Measurements from ENCODE around the gene LACTBL1. TPM values are rescaled to one million over a fixed set of nuclear protein-coding genes. Genes with fewer than 3 reads are reported as not detected.

The LACTBL1 gene
- total RNA-seq, 4 donors from 2014 or later: not detected

DNA sequence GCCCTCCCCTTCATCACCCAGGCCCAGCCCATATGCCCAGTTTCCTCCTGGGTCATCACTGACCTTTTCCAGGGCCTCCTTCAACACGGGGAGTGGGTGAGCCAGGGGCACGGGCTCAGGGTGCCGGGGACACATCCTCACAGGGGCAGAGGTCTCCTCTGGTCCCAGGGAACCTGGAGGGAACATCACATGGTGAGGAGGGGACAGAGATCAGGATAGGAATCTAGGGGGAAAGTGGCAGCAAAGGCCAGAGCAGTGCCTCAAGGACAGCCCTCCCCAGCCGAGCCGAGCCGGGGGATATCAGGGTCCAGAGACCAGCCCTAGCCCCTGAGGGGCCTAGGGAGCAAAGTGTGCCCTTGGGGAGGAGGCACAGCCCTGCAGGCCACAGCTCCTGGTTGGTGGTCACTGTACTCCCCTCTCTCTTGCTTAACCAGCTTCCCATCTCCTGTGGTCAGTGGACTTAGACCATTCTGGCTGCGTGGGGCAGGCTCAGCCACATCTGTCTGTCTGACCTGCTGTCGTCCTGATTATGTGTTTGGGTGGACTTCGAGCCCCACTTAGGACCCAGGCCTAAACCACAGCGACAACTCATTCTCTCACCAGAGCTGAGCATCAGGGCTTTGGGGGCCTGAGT is 9.5 kb downstream of the LACTBL1 start:
- H3K27me3 ChIP-seq: peaks cover 30% of the 10 kb centered on the region
- TF ChIP-seq POLR2A (IDR thresholded peaks at IDR 0.05): no peak
- no peak overlapping the region for H3K4me3 ChIP-seq
- DNase-seq (ENCODE audit: low spot score in 2 of 2): no peak
- WGBS: 89% methylated on average over 8 of the region's 10 CpGs
- no peak overlapping the region for H3K27ac ChIP-seq
- no peaks in the 10 kb centered on the region for H3K4me1 ChIP-seq
- H3K36me3 ChIP-seq: no peaks in the 10 kb centered on the region
- H3K9me3 ChIP-seq: no peaks in the 10 kb centered on the region

DNA sequence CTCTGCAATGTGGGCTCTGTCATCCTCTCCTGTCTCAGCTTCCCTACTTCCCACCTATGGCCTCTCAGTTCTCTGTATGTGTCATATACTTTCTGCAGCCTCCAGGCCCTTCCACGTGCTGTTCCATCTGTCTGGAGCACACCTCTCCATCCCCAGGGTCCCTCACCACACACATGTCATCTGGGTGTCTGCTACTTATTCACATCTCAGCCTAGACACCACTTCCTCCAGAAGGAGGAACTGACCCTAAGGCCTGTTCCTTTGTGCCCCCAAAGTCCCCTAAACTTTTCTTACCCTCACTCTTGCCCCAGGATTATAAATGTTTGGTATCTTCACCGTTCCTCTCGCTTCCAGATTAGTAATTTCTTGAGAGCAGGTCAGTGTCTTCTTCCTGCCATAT is 10.1 kb downstream of the LACTBL1 start:
- H3K9me3 ChIP-seq: no peaks in the 10 kb centered on the region
- TF ChIP-seq, protein P1, sequence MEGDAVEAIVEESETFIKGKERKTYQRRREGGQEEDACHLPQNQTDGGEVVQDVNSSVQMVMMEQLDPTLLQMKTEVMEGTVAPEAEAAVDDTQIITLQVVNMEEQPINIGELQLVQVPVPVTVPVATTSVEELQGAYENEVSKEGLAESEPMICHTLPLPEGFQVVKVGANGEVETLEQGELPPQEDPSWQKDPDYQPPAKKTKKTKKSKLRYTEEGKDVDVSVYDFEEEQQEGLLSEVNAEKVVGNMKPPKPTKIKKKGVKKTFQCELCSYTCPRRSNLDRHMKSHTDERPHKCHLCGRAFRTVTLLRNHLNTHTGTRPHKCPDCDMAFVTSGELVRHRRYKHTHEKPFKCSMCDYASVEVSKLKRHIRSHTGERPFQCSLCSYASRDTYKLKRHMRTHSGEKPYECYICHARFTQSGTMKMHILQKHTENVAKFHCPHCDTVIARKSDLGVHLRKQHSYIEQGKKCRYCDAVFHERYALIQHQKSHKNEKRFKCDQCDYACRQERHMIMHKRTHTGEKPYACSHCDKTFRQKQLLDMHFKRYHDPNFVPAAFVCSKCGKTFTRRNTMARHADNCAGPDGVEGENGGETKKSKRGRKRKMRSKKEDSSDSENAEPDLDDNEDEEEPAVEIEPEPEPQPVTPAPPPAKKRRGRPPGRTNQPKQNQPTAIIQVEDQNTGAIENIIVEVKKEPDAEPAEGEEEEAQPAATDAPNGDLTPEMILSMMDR (IDR thresholded peaks at IDR 0.05): no peak
- no peak for TF ChIP-seq POLR2AphosphoS5 (IDR thresholded peaks at IDR 0.05)
- TF ChIP-seq EP300 (IDR thresholded peaks at IDR 0.05): no peak
- no peak for TF ChIP-seq POLR2A (IDR thresholded peaks at IDR 0.05)
- no peaks in the 10 kb centered on the region for H3K36me3 ChIP-seq
- peaks cover 26% of the 10 kb centered on the region for H3K27me3 ChIP-seq
- WGBS: 82% methylated on average over 3 of the region's 3 CpGs
- H3K4me1 ChIP-seq: no peaks in the 10 kb centered on the region
- no peak overlapping the region for H3K27ac ChIP-seq
- H3K4me3 ChIP-seq: no peak overlapping the region
- no peak for DNase-seq (ENCODE audit: low spot score in 2 of 2)

DNA sequence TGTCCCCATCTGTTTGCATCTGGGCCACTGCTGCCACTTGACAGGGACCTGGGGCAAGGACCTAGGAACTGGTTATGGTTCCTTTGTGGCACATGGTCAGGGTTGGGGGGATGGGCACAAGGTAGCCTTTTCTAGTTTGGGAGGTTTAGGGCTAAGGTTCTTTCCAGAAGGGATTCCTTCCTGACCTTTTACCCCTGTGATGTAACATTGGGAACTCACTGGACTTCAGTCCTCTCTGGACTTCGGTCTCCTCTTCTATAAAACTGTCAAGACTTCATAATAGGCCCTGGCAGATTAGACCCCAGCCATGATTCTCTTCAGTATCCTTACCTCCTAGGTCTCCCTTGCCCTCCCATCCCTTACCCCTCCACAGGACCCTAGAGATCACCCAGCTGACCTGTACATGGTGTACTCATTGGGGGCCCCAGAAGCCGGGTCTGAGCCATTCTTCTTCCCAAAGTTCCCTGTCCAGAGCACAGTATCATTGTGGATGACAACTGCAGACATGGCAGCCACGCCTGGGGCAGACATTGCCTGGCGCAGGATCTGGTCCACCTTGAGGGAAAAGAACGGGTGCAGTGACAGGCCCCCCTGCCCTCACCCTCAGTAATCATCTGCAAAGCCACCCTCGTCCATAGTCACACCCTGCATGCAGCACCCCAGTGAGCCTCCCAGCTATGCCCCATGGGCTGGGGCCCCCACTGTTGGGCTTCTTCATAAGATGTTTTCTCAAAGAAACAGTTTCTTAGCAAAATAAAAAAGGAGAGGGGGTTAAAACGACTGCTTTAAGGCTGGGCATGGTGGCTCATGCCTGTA is 12.9 kb downstream of the LACTBL1 start:
- Histone ChIP-seq H3K4me3 (no peak overlapping the region), H3K4me1 (no peaks in the 10 kb centered on the region), H3K27me3 (peaks cover 25% of the 10 kb centered on the region), H3K9me3 (no peaks in the 10 kb centered on the region), H3K36me3 (no peaks in the 10 kb centered on the region), H3K27ac (no peak overlapping the region)
- no peak for DNase-seq (ENCODE audit: low spot score in 2 of 2)
- TF ChIP-seq POLR2A (IDR thresholded peaks at IDR 0.05) (no peak), EP300 (IDR thresholded peaks at IDR 0.05) (no peak), POLR2AphosphoS5 (IDR thresholded peaks at IDR 0.05) (no peak)
- TF ChIP-seq, protein P1 (IDR thresholded peaks at IDR 0.05): no peak
- WGBS: 81% methylated on average over 6 of the region's 7 CpGs

DNA sequence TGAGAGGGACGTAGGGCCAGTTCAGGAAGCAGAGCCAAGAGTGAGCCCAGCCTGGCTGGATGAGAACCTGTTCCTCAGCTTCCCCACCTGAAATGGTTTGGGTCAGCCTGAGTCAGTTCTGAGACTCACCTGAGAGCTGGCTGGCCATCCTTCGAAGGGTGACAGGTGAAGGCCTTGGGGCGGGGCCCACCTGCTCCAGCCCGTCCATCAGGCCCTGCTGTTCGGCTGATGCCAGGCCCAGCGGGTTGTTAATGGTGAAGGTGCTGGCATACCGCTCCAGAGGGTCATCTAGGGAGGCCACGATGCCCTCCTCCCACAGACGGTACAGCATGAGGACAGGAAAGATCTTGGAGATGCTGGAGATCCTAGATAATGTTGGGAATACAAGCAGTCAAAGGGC is 14.1 kb downstream of the LACTBL1 start:
- Histone ChIP-seq H3K4me1 (peaks cover 3% of the 10 kb centered on the region), H3K9me3 (no peaks in the 10 kb centered on the region), H3K4me3 (no peak overlapping the region), H3K27me3 (peaks cover 37% of the 10 kb centered on the region), H3K27ac (no peak overlapping the region), H3K36me3 (no peaks in the 10 kb centered on the region)
- DNase-seq (ENCODE audit: low spot score in 2 of 2): no peak
- TF ChIP-seq POLR2AphosphoS5 (IDR thresholded peaks at IDR 0.05) (no peak), EP300 (IDR thresholded peaks at IDR 0.05) (no peak), POLR2A (IDR thresholded peaks at IDR 0.05) (no peak)
- TF ChIP-seq, protein P1 (IDR thresholded peaks at IDR 0.05): no peak
- 94% methylated on average over 9 of the region's 9 CpGs for WGBS

DNA sequence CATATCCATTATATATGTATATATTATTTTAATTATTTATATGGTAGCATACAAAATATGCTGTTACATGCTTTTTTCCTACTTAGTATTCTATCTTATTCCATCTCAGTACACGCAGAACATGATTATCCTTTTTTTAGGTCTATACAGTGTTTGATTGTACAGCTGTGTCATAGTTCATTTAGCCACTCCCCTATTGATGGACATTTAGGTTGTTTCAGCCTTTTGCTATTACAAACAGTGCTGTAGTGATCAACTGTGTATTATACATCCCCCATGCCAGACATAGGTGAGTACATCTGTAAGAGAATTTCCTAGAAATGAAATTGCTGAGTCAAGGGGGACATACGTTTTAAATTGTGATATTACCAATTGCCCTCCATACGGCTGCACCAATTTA is 15.6 kb downstream of the LACTBL1 start:
- no peak overlapping the region for H3K4me3 ChIP-seq

More for the DNA sequence above, 15.6 kb downstream of the LACTBL1 start:
- Histone ChIP-seq H3K27me3 (peaks cover 52% of the 10 kb centered on the region), H3K27ac (no peak overlapping the region), H3K4me1 (peaks cover 12% of the 10 kb centered on the region), H3K9me3 (no peaks in the 10 kb centered on the region), H3K36me3 (no peaks in the 10 kb centered on the region)
- 51% methylated on average over 3 of the region's 3 CpGs for WGBS
- no peak for DNase-seq (ENCODE audit: low spot score in 2 of 2)
- TF ChIP-seq, protein P1 (IDR thresholded peaks at IDR 0.05): no peak
- TF ChIP-seq POLR2A (IDR thresholded peaks at IDR 0.05) (no peak), EP300 (IDR thresholded peaks at IDR 0.05) (no peak), POLR2AphosphoS5 (IDR thresholded peaks at IDR 0.05) (no peak)
